NCI-H2107 treated with DMSO at 0.1 percent for 48 hours (cell line): ENCODE data around the gene CCDC116.
A peak's percentile ranks its signal among the peaks of the same experiment; 100 is the strongest.
"Not testable (repeated sequence)": the region's sequence is repeated elsewhere in the genome, so short reads cannot be mapped to it uniquely, and the experiment has no call there.

Experiments
- DNase-seq: peaks from one replicate; lab custom pipeline; 2025; ENCODE audit not compliant: unreplicated experiment; lab: John Stamatoyannopoulos, UW

Gene CCDC116

DNA sequence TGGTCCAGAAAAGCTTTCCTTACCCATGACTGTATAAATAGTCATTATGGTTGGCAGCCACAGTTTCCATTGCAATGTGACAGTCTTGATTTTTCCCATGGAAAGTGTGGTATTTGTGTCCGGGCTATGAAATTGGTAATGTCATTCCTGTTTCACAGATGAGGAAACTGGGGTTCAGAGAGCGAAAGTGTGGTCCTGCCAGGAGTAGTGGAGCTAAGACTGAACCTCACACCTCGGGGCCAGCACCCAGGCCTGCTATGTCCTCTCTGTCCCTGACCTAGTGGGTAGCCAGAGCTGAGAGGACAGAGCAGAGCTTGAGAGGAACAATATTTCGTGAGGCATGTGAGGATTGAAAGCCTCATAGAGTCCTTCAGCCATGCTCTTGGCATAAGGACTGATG is 1.5 kb upstream of the CCDC116 start:
- DNase-seq, result no peak

DNA sequence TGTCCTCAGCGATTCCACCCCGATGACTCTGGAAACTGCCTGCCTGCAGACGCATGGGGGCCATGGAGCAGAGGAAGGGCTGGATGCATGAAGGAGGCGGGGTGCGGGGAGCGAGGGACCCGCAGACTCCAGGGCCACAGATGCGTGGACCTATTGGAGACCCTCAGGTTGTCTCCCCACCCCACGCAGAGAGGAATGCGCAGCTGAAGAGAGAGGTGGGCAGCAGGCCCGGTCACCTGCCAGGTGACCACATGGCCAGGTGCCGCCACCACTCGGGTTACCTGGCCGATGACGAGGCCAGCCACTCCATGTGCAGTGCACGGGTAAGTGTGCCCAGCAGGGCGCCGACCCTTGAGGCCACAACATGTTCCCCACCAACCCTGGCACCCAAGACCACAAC is 371 bp downstream of the CCDC116 start:
- no peak for DNase-seq

- DNase-seq, result no peak
These were observed 921 bp downstream of the CCDC116 start for GRCh38 chr22:21633481-21633880.

DNA sequence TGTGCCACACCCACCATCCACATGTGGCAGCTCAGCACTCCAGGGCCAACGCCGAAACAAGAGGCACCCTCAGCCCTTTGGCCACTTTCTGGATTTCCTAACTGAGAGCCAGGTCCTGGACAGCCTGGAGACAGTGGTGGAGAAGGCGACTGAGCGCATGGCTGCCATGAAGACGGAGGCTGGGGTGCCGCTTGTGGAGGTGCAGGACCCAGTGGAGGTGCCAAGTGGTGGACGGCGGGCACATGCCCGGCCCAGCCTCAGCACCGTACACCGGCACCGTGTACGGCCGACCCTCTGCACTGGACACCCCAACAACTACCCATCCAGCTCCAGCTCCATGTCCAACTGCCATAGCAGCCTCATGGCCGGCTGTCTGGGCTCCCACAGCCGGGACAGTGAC is 1.5 kb downstream of the CCDC116 start:
- DNase-seq, result no peak

- no peak for DNase-seq
These were observed 2.3 kb downstream of the CCDC116 start for GRCh38 chr22:21634844-21635243.

DNA sequence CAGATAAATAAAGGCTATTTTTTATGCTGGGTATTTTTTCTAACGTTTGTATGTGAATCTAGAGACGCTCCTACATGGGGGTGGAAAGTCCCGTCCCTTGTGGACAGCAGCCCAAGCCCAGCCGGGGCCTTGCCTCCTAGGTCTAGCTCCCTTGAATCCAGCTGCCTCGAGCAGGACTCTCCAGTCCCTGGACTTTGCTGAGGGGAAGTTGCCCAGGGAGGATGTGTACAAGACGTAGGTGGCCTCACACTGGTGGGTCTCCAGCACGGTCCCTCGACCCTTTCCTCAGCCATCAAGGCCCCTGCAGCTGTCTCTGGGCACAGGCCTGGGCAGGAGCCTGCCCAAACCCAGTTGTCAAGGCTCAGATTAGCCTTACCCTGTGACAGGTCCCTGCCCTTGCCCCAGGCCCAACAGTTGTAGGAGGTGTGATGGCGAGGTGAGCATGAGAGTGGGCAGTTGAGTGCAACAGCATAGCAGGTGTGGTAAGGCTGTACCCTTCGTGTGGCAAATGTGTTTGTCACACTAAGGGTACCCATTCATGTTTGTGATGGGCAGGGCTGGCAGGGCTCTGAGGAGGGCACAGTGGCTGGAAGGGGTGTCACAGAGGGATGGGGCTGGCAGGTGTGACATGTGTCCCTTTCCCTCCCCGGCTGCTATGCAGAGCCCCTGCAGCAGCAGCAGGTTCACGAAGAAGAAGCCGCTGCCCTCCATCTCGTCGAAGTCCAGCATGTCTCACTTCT is 3.4 kb downstream of the CCDC116 start:
- no peak for DNase-seq

DNA sequence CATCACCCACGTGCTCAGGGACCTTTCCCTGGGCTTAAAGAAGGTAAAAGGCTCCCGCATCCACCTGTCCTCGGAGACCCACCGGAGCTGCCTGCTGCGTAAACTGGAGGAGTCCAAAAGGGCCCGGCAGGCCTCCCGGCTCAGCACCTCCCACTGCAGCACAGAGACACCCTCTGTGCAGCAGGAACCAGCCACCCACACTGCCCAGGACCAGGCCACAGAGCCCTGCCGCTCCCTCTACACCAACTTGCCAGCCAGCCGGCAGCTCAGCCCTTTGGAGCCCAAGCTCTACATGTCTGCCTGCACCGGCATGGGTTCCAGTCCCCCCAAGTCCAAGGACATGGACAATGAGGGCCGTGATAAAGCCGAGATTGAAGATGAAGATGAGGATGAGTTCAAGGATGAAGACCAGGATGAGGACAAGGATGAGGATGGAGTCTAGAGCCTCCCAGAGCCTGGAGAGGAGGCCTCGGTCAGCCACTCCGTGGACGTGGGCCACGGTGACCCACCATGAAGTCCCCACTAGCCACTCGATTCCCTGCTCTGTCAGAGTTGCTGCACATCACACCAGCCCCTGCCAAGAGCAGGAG is 4.2 kb downstream of the CCDC116 start:
- no peak for DNase-seq

DNA sequence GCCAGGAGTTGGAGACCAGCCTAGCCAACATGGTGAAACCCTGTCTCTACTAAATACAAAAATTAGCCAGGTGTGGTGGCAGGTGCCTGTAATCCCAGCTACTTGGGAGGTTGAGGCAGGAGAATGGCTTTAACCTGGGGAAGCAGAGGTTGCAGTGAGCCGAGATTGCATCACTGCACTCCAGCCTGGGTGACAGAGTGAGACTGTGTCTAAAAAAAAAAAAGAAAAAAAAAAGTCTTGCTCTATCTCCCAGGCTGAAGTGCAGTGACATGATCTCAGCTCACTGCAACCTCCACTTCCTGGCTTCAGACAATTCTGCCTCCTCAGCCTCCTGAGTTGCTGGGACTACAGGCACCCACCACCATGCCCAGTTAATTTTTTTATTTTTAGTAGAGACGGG is 4.9 kb downstream of the CCDC116 start:
- DNase-seq, result not testable (repeated sequence)

DNA sequence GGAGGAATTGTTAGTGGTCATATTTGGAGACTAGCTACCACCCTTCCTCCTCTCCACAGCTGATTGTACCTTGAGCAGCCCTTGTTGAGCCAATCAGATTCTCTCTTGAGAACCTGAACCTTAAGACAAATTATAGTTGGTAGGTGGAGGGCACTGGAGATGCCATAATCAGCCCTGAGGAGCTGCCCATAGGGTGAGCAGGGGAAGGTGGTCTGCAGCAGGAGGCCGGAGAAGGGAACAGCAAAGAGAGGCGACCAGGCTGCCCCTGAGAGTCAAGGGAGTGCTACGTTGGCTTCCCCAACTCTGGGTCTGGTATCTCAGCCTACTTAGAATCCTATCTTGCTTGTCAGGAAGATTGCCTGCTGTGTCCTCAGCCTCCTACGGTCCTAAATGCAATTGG is 6.8 kb downstream of the CCDC116 start:
- DNase-seq, result no peak

DNA sequence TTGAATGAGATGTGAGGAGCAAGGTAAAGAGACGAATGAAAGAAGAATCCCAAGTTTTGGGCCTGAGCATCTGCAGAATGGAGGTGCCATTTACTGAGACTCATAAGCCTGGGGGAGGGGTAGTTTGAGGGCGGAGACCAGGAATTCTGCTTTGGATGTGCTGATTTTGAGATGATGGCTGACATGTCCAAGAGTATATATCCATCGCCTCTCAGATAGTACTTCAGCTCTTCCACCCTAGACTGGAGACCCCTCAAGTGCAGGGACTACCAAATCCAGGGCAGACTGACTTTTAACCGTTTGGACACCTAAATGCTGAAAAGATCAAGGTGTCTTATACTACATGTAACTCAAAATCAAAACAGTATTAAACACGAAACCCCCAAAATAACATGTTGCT is 8.2 kb downstream of the CCDC116 start:
- DNase-seq, result no peak

- no peak for DNase-seq
These were observed 8.8 kb downstream of the CCDC116 start for GRCh38 chr22:21641417-21641788.

GRCh38 chr22:21641789-21642583 is 9.4 kb downstream of the CCDC116 start, which contains the start of gene SDF2L1:
Gene SDF2L1, plus strand, starts transcription at chr22:21642302. Its CDS starts 35 bp downstream, at chr22:21642337.
- peak; percentile 59 for DNase-seq

- no peak for DNase-seq
These were observed 10.3 kb downstream of the CCDC116 start for GRCh38 chr22:21642584-21643448.

- DNase-seq, result no peak
These were observed 11.2 kb downstream of the CCDC116 start for GRCh38 chr22:21643533-21644357.

DNA sequence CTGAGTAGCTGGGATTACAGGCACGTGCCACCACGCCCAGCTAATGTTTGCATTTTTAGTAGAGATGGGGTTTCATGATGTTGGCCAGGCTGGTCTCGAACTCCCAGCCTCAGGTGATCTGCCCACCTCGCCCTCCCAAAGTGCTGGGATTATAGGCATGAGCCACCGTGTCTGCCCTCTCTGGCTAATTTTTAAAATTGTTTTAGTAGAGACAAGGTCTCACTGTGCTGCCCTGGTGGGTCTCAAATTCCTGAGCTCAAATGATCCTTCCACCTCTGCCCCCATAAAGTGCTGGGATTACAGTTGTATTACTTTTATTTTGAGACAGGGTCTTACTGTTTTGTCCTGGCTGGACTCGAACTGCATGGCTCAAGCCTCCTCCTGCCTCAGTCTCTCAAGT is 13.0 kb downstream of the CCDC116 start:
- not testable (repeated sequence) for DNase-seq

DNA sequence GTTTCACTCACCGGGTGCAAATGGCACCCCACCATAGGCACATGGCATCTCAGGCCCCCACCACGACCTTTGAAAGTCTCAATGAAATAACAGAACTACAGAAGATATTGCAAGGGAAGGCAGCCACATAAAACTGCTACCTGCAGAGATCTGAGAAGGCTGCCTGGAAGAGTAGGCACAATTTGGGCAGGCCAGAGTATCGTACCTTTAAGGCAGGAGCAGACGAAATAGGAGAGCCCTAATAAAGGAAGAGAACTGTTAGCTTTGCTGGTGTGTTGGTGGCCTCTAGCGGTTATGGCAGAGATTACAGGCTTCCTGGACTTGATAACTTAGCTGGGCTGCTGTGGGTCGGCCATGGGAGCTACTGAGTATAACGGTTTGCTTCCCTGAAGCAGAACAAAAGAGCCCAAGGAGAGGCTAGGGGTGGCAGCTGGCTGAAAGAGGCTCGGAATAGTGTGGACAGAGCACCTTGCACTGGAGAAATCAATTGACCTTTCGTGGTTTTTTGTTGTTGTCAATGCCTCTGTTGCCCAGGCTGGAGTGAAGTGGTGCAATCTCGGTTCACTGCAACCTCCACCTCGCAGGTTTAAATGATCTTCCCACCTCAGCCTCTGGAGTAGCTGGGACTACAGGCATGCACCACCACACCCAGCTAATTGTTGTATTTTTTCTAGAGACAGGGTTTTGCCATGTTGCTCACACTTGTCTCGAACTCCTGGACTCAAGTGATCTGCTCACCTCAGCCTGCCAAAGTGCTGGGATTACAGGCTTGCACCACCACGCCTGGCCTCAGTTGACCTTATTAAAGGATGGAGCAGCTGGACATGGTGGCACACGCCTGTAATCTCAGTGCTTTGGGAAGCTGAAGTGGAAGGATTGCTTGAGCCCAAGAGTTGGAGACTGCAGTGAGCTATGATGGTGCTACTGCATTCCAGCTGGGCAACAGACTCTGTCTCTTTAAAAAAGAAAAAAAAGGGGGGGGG is 14.3 kb downstream of the CCDC116 start:
- DNase-seq, result peak; percentile 53

GRCh38 chr22:21650280-21650679 is 17.7 kb downstream of the CCDC116 start:
- DNase-seq, result no peak

DNA sequence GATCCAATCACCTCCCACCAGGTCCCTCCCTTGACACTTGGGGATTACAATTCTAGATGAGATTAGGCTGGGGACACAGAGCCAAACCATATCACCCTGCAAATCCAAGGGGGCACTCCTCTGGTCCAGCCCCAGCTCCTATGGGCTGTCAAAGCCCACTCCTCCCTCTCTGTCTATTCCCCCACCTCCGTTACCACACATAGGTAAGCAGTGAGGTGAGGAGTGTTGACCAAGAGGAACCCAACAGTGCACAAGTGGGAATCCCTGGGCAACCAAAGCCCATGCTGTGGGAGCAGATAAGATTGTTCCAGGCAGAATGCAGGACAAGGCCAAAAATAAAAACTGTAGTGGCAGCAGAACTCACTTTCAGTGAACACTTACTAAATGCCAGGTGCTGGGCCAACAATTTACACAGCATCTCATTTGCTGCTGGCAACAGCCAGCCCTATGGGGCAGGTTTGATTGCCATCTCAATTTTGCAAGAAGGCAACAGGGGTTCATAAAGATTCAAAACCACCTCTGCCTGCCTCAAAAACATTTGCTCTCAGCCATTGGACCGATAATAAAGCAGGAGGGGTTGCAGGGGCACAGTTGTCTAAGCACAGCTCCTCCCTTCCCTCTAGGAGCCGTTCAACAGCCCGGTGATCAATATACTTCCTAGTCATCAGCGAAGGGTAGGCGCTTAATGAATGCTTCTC is 18.4 kb downstream of the CCDC116 start:
- DNase-seq, result no peak
